ENCODE measurements around the gene SOX8.
"Not testable (repeated sequence)": the region's sequence is repeated elsewhere in the genome, so short reads cannot be mapped to it uniquely, and the experiment has no call there.

Gene SOX8

GRCh38 chr16:1008085-1008484, 26.5 kb downstream of the SOX8 start:
- no peak for DNase-seq (ENCODE audit: low spot score)

GRCh38 chr16:1009358-1010150, 28.0 kb downstream of the SOX8 start:
- no peak for DNase-seq (ENCODE audit: low spot score)

GRCh38 chr16:1010251-1010650, 28.7 kb downstream of the SOX8 start:
- DNase-seq (ENCODE audit: low spot score): no peak

GRCh38 chr16:1010815-1011214, 29.2 kb downstream of the SOX8 start:
- no peak for DNase-seq (ENCODE audit: low spot score)

DNA sequence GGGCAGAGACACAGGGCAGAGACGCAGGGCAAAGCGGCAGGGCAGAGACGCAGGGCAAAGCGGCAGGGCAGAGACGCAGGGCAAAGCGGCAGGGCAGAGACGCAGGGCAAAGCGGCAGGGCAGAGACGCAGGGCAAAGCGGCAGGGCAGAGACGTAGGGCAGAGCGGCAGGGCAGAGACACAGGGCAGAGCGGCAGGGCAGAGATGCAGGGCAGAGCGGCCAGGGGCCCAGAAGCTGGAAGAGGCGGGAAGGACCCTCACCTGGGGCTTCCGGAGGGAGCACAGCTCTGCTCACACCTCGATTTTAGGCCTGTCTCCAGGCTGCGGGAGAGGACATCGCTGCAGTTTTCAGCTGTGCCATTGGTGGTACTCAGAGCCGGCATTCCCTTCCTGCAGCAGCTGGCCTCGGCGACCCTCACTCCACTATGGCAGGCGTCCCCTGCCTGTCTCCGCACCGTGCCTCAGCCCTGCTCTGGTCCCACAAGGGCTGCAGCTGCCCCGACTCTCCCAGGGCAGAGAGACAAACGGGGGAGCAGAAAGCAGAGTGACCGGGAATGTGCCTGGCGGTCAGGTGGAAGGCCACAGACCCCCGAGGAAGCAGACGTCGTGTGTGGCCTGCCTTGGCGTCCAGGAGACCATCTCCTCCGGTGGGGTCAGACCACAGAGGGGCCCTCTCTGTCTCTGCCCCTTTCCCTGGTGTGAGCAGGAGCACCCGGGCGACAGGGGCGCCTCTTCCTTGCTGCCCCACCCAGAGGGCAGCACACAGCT, 29.9 kb downstream of the SOX8 start:
- DNase-seq (ENCODE audit: low spot score): no peak

- DNase-seq (ENCODE audit: low spot score): no peak
These were observed 30.6 kb downstream of the SOX8 start for GRCh38 chr16:1012135-1012534.

DNA sequence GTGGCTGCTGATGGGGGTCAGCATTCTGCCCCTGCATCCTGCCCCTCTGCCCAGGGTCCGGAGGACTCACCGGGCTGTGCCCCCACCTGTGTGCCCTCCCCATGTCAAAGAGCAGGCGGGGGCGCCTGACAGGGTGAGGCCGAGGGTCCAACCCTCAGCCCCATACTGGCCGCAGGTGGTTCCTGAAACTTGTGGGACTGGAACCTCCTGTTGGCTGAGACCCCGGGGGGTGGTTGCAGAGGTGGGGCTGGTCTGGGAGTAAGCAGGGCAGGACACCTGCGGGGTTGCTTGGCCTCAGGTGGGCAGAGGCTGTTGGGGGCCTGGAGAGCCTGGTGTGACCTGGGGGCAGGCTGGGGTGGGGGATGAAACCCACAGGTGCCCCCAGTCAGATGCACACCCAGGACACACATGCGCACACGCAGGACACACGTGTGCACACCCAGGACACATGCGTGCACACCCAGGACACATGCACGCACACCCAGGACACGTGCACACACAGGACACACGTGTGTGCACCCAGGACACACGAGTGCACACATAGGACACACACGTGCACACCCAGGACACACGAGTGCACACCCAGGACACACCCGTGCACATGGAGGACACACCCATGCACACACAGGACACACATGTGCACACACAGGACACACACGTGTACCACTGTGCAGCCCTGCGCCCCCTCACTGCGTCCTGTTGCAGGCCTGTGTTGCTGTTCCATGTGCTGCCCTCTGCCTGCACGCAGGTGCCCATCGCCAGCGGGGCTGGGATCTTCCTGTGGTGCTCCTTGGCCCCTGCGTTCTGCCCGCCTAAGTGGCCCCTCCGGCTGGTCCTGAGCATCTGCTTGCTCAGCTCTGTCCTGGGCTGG, 31.4 kb downstream of the SOX8 start:
- DNase-seq (ENCODE audit: low spot score): no peak

DNA sequence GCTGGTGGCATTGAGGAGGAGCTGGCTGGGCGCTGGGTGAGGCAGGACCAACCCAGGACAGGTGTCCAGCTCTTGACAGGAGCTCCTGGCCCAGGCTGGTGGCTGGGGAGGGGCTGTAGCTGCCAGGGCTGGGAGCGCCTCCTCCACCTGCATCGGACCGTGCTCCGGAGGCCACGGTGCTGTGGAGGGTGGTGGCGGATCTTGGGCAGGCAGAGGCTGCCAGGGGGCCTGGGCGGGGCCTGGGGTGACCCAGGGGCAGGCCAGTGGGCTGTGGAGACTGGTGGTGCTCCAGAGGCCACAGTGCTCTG, 32.0 kb downstream of the SOX8 start:
- DNase-seq (ENCODE audit: low spot score): no peak

DNA sequence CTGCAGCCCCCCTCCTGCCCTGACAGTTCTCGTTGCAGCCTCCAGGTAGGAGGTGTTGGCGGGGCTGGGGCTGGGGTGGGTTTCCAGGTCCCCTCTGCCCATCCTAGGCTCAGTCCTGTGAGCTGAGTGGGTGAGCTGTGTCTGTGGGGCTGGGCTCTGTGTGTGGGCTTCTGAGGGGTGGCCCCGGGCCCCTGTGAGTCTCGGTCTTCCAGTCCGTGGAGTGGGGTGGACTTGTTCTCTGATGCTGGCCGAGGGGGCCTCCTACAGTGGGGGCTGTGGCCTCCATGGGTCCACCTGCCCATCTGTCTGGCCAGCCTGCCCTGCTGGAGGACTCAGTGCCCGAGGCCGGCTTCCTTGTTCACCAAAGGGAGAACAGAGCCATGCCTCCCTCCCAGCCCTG, 32.7 kb downstream of the SOX8 start:
- no peak for DNase-seq (ENCODE audit: low spot score)

DNA sequence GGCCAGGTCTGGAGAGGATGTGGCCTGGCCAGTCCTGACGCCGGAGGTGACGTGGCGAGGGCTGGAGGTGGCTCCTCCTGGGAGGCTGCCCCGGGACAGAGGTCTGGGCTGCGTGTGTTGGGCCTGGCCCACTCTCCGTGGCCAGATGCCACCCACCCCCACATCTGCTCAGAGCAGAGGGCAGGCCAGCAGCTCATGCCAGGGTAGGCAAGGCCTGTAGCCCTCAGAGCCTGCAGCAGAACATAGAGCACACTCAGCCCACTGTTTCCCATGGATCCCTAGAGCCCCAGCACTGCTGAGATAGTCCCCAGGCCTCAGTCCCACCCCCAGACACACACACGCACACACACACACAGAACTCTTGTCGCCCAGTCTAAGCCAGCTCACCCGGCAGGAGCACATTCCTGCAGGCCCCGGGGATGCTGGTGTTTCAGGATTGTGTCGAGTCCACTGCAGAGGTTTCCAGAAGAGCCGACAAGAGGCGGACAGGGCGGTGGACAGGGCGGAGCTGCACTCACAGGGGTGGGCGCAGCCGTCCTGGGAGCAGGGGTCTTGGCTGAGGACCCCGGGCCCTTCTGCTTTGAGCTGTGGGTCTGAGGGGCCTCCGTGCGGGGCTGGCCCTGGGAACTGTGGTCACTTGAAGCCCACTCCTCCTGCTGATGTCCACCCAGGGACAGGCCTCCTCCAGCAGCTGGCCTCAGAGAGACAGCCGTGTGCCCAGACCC, 33.4 kb downstream of the SOX8 start:
- DNase-seq (ENCODE audit: low spot score): no peak

DNA sequence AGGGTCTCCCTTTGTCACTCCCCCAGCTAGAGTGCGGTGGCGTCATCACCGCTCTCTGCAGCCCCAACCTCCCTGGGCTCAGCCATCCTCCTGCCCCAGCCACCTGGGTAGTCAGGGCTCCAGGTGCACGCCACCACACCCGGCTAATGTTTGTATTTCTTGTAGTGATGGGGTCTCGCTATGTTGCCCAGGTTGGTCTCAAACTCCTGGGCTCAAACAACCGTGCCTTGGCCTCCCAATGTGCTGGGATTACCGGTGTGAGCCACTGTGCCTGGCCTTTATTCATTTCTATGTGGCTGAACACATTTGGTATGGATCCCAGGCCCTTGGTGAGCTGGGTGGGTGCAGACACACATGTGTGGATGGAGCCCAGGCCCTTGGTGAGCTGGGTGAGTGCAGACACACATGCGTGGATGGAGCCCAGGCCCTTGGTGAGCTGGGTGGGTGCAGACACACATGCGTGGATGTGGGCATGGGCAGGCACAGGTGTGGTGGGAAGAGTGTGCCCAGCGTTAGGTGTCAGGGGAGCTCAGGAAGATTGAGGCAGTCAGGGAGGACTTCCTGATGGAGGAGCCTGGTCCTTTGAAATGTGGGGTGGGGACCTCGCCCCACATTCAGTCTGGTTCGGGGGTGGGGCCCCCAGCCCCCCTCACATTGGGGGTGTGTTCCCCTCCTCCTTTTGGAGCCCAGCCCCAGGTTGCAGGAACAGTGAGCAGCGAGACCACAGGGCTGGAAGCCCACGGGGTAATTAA, 37.1 kb downstream of the SOX8 start:
- no peak for DNase-seq (ENCODE audit: low spot score)

DNA sequence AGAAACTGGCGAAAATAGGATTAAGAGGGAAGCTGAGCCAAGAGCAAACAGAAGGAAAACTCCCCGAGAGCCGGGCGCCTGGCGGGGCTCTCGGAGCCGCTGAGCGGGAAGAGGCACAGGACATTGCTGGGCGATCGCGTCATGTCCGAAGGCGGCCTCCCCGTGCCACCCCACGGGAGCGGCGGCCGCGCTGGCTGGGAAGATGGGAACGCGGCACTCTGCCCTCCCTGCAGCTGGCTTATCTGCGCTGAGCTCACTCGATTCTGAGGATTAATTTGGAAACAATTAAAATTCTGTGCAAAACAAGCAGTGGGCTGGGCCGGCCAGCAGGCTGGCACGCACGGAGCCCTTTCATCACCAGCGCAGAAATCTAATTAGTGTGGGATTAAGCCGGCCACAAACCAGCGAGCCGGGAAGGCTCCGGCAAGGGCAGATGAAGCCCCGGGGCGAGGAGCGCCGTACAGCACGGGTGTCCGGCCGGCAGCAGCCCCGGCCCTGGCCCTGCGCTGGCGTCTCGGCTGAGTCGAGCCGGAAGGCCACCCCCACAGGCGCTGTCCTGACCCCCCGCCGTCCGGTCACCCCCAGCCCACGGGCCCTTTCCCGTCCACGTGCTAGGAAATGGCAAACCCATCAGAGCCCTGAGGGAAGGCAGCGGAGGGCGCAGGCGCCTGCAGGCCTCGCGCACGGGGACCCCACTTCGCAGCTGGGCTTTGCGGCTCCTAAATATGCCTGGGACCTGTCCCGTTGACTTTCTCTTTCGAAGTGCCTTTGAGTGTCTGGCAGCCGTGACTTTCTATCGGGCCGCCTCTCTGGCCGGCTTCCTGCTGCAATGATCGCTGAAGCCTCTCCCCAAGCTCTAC, 37.9 kb downstream of the SOX8 start:
- DNase-seq (ENCODE audit: low spot score): peak; percentile 84

- peak; percentile 35 for DNase-seq (ENCODE audit: low spot score)
These were observed 38.5 kb downstream of the SOX8 start for GRCh38 chr16:1020091-1020399.

DNA sequence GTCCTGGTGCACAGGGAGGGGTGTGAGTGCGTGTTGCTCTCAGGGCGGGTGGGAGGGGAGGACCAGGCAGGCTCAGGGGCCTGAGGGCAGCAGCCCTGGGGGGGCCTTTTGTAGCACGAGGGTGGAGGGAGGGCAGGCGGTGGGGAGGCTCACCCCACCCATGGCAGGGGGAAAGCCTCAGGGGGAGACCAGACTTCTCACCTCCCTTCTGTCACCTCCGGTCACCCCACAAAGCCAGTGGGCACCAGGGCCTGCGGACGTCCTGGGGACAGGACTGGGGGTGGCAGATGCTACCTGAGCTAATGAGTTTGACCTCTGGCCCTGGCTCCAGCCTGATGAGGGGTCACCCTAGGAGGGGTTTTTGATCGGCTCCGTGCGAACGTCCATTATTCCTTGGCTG, 39.0 kb downstream of the SOX8 start:
- no peak for DNase-seq (ENCODE audit: low spot score)

DNA sequence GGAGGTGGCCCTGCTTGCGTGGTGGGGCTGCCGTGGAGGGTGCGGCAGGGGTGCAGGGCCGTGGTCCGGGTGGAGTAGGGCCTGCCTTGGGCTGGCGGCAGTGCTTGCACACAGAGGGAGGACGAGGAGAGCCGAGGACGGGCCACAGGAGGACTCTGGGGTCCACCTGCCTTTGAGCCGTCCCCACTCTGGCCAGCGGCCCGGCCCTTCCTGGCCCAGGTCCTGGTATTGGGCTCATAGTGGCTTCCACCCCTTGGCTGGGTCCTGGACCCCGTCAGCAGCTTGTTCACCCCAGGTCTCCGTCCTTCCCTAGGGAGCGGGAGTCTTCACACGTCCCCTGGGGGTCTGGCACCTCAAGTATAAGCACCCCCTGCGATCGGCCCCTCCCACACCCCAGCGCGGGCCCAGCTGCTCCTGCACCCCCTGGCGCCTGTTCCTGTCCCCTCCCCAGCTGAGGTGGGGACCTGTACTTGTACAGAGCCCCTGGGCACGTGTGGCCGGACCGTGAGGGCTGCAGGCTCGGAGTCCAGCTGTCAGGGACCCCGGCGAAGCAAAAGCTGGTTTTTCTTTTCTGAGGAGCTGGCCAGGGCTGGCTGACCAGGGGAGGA, 40.1 kb downstream of the SOX8 start:
- DNase-seq (ENCODE audit: low spot score): no peak

DNA sequence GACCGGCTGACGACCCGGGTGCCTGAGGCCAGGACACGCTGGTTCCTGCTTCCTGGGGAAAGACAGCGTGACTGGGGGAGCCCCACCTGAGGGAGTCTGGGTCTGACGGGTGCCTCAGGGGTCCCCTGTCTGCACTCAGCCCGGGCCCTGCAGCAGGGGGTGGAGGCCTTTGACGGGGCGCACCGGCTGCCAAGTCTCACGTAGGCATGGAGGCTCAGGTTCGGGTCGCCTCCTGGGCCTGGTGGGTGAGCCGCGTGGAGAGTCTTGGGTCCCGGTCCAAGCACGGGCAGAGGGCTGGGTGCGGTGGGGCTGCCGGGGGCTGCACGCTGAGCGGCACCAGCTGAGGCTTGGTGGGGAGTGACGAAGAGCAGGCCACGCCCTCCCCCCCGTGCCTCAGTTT, 40.9 kb downstream of the SOX8 start:
- no peak for DNase-seq (ENCODE audit: low spot score)

DNA sequence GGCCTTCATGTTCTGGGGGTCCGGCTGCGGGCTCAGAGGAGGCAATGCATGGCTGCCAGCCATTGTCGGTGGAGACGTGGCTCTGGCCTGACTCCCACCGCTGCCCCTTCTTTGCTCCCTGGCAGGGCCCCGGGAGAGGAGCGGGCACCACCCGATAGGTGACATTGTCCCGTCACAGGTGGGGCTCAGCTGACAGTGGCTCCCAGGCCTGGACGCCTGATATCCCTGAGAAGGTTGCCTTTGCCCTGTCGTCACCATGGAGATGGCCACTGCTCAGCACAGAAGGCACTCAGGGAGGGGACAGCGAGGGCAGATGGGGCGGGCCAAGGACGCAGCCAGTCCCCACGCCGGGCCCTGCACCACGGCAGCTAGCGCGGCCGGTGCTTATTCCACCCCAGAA, 42.6 kb downstream of the SOX8 start:
- no peak for DNase-seq (ENCODE audit: low spot score)

DNA sequence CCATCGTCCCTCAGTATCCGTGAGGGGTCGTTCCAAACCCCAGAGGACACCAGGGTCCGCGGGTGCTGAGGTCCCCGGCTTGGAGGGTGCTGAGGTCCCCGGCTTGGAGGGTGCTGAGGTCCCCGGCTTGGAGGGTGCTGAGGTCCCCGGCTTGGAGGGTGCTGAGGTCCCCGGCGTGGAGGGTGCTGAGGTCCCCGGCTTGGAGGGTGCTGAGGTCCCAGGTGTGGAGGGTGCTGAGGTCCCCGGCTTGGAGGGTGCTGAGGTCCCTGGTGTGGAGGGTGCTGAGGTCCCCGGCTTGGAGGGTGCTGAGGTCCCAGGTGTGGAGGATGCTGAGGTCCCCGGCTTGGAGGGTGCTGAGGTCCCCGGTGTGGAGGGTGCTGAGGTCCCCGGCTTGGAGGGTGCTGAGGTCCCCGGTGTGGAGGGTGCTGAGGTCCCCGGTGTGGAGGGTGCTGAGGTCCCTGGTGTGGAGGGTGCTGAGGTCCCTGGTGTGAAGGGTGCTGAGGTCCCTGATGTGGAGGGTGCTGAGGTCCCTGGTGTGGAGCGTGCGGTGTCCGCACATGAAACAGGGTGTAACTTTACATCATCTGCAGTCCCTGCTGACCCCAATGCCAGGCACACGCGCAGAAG, 43.7 kb downstream of the SOX8 start:
- DNase-seq (ENCODE audit: low spot score): not testable (repeated sequence)

DNA sequence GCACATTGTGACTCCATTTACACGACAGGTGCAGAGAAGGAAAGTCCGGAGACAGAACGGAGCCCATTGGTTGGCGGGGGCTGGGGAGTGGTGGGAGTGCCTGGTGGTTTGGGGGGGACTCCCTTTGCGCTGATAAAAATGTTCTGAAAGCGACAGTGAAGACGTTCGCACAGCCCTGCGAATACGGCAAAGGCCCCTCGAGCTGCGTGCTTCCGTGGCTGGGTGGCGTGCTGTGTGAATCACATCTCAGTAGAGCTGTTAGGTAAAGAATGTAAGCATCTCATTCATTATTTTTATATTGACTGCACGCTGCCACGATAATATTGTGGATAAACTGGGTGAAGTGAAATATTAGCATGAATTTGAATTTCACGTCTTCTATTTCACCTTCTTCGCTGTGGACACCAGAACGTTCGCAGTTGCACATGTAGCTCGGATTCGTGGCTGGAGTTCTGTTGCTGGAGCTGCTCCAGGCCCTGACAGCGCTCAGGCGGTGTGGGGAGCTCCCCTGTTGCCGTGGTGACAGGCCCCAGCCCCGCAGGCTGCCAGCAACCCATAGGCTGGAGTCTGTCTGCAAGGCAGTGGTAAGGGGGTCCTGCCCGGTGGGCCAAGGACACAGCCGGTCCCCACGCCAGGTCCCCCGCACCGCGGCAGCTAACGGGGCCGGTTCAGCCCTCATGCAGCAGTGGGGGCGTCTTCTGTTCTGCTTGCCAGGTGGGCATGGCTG, 44.6 kb downstream of the SOX8 start:
- peak; percentile 59 for DNase-seq (ENCODE audit: low spot score)

Data from putamen (tissue), 1 donor.